HepG2 (cell line): ENCODE results near the gene PLCG2. TPM values are rescaled to one million over a fixed set of nuclear protein-coding genes. Genes with fewer than 3 reads are reported as not detected.

Experiments used
- ATAC-seq: fragments of 200-7000 bp; cut with Tn5 transposase; 3 replicates; pipeline ENCODE4 v1.9.1; 2020; ENCODE audit warnings: mild to moderate bottlenecking, moderate library complexity
- BruUV-seq: library from RNA; stranded (reverse); fragments of 400-500 nt; replicated peaks from 2 replicates; lab custom pipeline; 2021; lab: Mats Ljungman, UMichigan
- CTCF ChIA-PET: fragments of 300-600 bp; formaldehyde crosslinking; extraction: SDS; loops from one replicate; lab custom pipeline; 2021; ENCODE audit warnings: low total read pairs, inconsistent platforms, low intra/inter-chr PET ratio; lab: Yijun Ruan, JAX
- POLR2A ChIA-PET: fragments of 350-600 bp; sonication (Branson Sonifier 250); formaldehyde crosslinking; loops from one replicate; lab custom pipeline; 2020; ENCODE audit warnings: antibody characterized with exemption, inconsistent platforms; lab: Yijun Ruan, JAX
- DNase-seq: peaks from one replicate; pipeline ENCODE4 v3.0.0-alpha.2; 2015; ENCODE audit warnings: low spot score
- FAIRE-seq: peaks from 3 replicates; lab custom pipeline; 2011; peaks lifted over from hg19 to GRCh38; lab: Jason Lieb, UNC
- H2AFZ ChIP-seq: one replicate; pipeline ENCODE4 v1.6.1; 2011; ENCODE audit warnings: low read length, inconsistent platforms
- H3K27ac ChIP-seq: fragments of 300-600 bp; 3 replicates; pipeline ENCODE4 v1.8.0; 2011; ENCODE audit warnings: mixed run types, mild to moderate bottlenecking, mixed read lengths, low read length, inconsistent platforms; ENCODE audit not compliant: insufficient read depth; ENCODE audit errors: extremely low read length
- H3K27me3 ChIP-seq, 2 experiments: fragments of 200-600 bp in 1 of 2; 2 replicates in 1 of 2; 3 replicates in 1 of 2; pipeline versions ENCODE4 v1.6.0 to v1.8.0; 2011; ENCODE audit warnings: low read length in 2 of 2, mild to moderate bottlenecking in 2 of 2, moderate library complexity in 2 of 2, inconsistent platforms in 1 of 2; ENCODE audit not compliant: insufficient read depth in 2 of 2, control insufficient read depth in 1 of 2
- H3K36me3 ChIP-seq, 2 experiments: fragments of 200-600 bp in 1 of 2; replicated peaks in 1 of 2; 2 replicates in 1 of 2; 3 replicates in 1 of 2; pipeline versions ENCODE4 v1.5.1 to v1.8.0; 2011; ENCODE audit warnings: low read length in 2 of 2, inconsistent platforms in 1 of 2; ENCODE audit not compliant: insufficient read depth in 2 of 2, control insufficient read depth in 1 of 2
- H3K4me1 ChIP-seq: 2 replicates; pipeline ENCODE4 v1.5.1; 2012; ENCODE audit warnings: low read length, inconsistent platforms; ENCODE audit not compliant: insufficient read depth
- H3K4me2 ChIP-seq: 2 replicates; pipeline ENCODE4 v1.6.0; 2011; ENCODE audit warnings: low read depth, low read length, inconsistent platforms
- H3K4me3 ChIP-seq, 3 experiments: fragments of 200-600 bp in 1 of 3; sonication (generic), shearing (Covaris generic) in 1 of 3; replicated peaks in 1 of 3; 2 replicates each; pipeline ENCODE4 v1.5.1; 2011 to 2016; ENCODE audit warnings: low read length in 3 of 3, inconsistent platforms in 2 of 3, low read depth in 2 of 3, mild to moderate bottlenecking in 2 of 3, control low read depth in 1 of 3, mixed read lengths in 1 of 3; ENCODE audit not compliant: insufficient read depth in 1 of 3
- H3K79me2 ChIP-seq: one replicate; pipeline ENCODE4 v1.6.1; 2011; ENCODE audit warnings: low read length, inconsistent platforms; ENCODE audit not compliant: insufficient read depth
- H3K9ac ChIP-seq: 2 replicates; pipeline ENCODE4 v1.6.0; 2011; ENCODE audit warnings: mild to moderate bottlenecking, low read depth, low read length, inconsistent platforms; ENCODE audit not compliant: insufficient read depth
- H3K9me3 ChIP-seq: 2 replicates; pipeline ENCODE4 v1.5.1; 2012; ENCODE audit warnings: mild to moderate bottlenecking, low read length
- H4K20me1 ChIP-seq: 2 replicates; pipeline ENCODE4 v1.6.0; 2011; ENCODE audit warnings: inconsistent platforms, mild to moderate bottlenecking, low read length, moderate library complexity; ENCODE audit not compliant: insufficient read depth
- TRIM24 ChIP-seq: sonication (generic); formaldehyde crosslinking; IDR thresholded peaks from 2 replicates; pipeline ENCODE4 v1.8.0; 2022; ENCODE audit warnings: mild to moderate bottlenecking, missing genetic modification reagents
- ZNF34 ChIP-seq: sonication (generic); formaldehyde crosslinking; IDR thresholded peaks from 2 replicates; pipeline ENCODE4 v1.4.0; 2020; ENCODE audit warnings: mild to moderate bottlenecking, missing genetic modification reagents, borderline replicate concordance
- ZNF629 ChIP-seq: sonication (generic); formaldehyde crosslinking; conservative IDR thresholded peaks from 2 replicates; pipeline ENCODE4 v1.5.0; 2020; ENCODE audit warnings: missing genetic modification reagents
- ZNF703 ChIP-seq: sonication (generic); formaldehyde crosslinking; IDR thresholded peaks from 2 replicates; pipeline ENCODE4 v1.5.1; 2020; ENCODE audit warnings: missing genetic modification reagents, mild to moderate bottlenecking, moderate library complexity, borderline replicate concordance
- WGBS: methylation state at CpG from one replicate; pipeline ENCODE4 v1.1.6; 2017; ENCODE audit warnings: low lambda C conversion rate; 5-methylcytosine and 5-hydroxymethylcytosine counted together
- in situ Hi-C: cut with HindIII; loops from 2 replicates; pipeline ENCODE4 v1.10.0; 2017; ENCODE audit warnings: low pct_unique_long_range_greater_than_20kb; ENCODE audit not compliant: extremely low pct_ligation_motif_present
- intact Hi-C: fragments of 100-400 bp; cut with micrococcal nuclease; formaldehyde crosslinking; loops from one replicate; pipeline ENCODE4 v1.10.0; 2022; ENCODE audit not compliant: unreplicated experiment
- polyA plus RNA-seq, 8 experiments: library from polyadenylated mRNA; depleted of rRNA in 3 of 8; stranded (reverse) in 7 of 8; unstranded in 1 of 8; fragments of >200 nt; fragmentation: Illumina TruSeq in 4 of 8; extraction: Trizol in 4 of 8; gene quantifications; 2 replicates each; pipeline versions ENCODE4 v1.2.1 to v1.2.3, GENCODE V29; 2011 to 2016; ENCODE audit warnings: low read depth in 4 of 8, missing spikeins in 1 of 8, mixed read lengths in 1 of 8; ENCODE audit not compliant: insufficient read depth in 1 of 8
- total RNA-seq, 5 experiments: library from RNA; depleted of rRNA; stranded (reverse); fragments of >200 nt; fragmentation: Illumina TruSeq; extraction: Trizol; gene quantifications; 2 replicates each; pipeline ENCODE4 v1.2.3, GENCODE V29; 2016; ENCODE audit warnings: low read depth in 1 of 5
- TF ChIP-seq, protein P1 (sequence below): sonication (generic); formaldehyde crosslinking; IDR thresholded peaks from 2 replicates; pipeline ENCODE4 v1.5.1; 2020; ENCODE audit warnings: missing genetic modification reagents, mild to moderate bottlenecking, borderline replicate concordance
- TF ChIP-seq, protein P2 (sequence below): fragments of 450-650 bp; IDR thresholded peaks from 2 replicates; pipeline ENCODE4 v1.6.1; 2016

Gene PLCG2
- total and polyA plus RNA-seq, 2 of the 13 experiments (the other 11 are each of a cell fraction or from before 2014, with no cell fraction given), result 0.13 to 0.18 TPM

DNA sequence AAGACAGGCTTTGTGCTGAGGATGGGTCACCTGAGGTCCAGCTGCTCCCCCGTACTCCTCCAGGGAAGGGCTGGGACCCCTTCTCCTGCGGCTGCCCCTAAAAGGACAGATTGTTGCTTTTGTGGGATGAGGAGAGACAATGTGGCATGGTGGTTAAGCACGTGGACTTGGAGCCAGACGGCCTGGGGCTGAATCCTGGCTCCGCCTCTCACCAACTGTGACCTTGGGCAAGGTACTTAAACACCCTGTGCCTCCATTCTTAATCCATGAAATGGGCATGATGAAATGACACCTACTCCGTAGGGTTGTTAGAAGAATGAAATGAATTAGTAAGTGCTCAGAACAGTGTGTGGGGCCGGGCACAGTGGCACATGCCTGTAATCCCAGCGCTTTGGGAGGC is 39.6 kb upstream of the PLCG2 start:
- H3K36me3 ChIP-seq, result no peaks in the 10 kb centered on the region
- H2AFZ ChIP-seq, result no peak overlapping the region
- no peak overlapping the region for H3K9ac ChIP-seq
- in situ Hi-C loops, result loop anchor here (5.0 to 25.0 kb wide), 3 partner anchors 372 to 702 kb away; partner anchors contain the start of gene ATMIN
- ATAC-seq (no peak), FAIRE-seq (no peak), DNase-seq (no peak)
- ChIA-PET POLR2A (no interaction called here), CTCF (no interaction called here)
- H3K27me3 ChIP-seq, result peaks cover 2 to 33% of the 10 kb centered on the region in 2 experiments; a peak in 4 of 5 replicates
- H3K79me2 ChIP-seq, result no peaks in the 10 kb centered on the region
- peaks cover 16% of the 10 kb centered on the region for H3K4me1 ChIP-seq
- H3K27ac ChIP-seq, result no peak overlapping the region
- no peaks in the 10 kb centered on the region for H4K20me1 ChIP-seq
- H3K9me3 ChIP-seq, result no peaks in the 10 kb centered on the region
- H3K4me2 ChIP-seq, result no peak overlapping the region
- TF ChIP-seq ZNF629 (CRISPR knock-in tag) (peak; percentile 77), ZNF34 (no peak), TRIM24 (CRISPR knock-in tag) (no peak), ZNF703 (CRISPR knock-in tag) (no peak)
- TF ChIP-seq, protein P1, sequence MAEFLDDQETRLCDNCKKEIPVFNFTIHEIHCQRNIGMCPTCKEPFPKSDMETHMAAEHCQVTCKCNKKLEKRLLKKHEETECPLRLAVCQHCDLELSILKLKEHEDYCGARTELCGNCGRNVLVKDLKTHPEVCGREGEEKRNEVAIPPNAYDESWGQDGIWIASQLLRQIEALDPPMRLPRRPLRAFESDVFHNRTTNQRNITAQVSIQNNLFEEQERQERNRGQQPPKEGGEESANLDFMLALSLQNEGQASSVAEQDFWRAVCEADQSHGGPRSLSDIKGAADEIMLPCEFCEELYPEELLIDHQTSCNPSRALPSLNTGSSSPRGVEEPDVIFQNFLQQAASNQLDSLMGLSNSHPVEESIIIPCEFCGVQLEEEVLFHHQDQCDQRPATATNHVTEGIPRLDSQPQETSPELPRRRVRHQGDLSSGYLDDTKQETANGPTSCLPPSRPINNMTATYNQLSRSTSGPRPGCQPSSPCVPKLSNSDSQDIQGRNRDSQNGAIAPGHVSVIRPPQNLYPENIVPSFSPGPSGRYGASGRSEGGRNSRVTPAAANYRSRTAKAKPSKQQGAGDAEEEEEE, result no peak
- TF ChIP-seq, protein P2, sequence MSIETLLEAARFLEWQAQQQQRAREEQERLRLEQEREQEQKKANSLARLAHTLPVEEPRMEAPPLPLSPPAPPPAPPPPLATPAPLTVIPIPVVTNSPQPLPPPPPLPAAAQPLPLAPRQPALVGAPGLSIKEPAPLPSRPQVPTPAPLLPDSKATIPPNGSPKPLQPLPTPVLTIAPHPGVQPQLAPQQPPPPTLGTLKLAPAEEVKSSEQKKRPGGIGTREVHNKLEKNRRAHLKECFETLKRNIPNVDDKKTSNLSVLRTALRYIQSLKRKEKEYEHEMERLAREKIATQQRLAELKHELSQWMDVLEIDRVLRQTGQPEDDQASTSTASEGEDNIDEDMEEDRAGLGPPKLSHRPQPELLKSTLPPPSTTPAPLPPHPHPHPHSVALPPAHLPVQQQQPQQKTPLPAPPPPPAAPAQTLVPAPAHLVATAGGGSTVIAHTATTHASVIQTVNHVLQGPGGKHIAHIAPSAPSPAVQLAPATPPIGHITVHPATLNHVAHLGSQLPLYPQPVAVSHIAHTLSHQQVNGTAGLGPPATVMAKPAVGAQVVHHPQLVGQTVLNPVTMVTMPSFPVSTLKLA, result 0 out of 2 replicates have a peak, but pooled peaks have one; percentile 14
- BruUV-seq, result no TSS peak
- no peak overlapping the region for H3K4me3 ChIP-seq
- WGBS, result 61% methylated on average over 8 of the region's 8 CpGs
- intact Hi-C loops, result loop anchor here (5.0 kb wide), 4 partner anchors 117 to 702 kb away; partner anchors contain the start of gene ATMIN
